Kidney (tissue), 22 donors: Measurements from ENCODE around the gene DDX6. TPM values are rescaled to one million over a fixed set of nuclear protein-coding genes. Genes with fewer than 3 reads are reported as not detected.

Source experiments
- DNase-seq, 5 donors: peaks; one replicate each; pipeline ENCODE4 v3.0.0-alpha.2; 2013 to 2020
- FAIRE-seq: peaks from 2 replicates; lab custom pipeline; 2012; peaks lifted over from hg19 to GRCh38; lab: Jason Lieb, UNC
- H3K27ac ChIP-seq, 2 donors: one replicate each; pipeline ENCODE4 v1.7.0; 2013; ENCODE audit warnings: low read depth in 2 of 2, low read length in 2 of 2, inconsistent platforms in 1 of 2
- H3K27me3 ChIP-seq: one replicate; pipeline ENCODE4 v1.7.1; 2013; ENCODE audit warnings: low read length, inconsistent platforms; ENCODE audit not compliant: control insufficient read depth, insufficient read depth
- H3K36me3 ChIP-seq, 3 donors: one replicate each; pipeline versions ENCODE4 v1.7.0 to v1.7.1; 2013; ENCODE audit warnings: low read length in 3 of 3, control low read depth in 1 of 3, inconsistent platforms in 1 of 3; ENCODE audit not compliant: insufficient read depth in 3 of 3, control insufficient read depth in 2 of 3
- H3K4me1 ChIP-seq, 3 donors: one replicate each; pipeline versions ENCODE4 v1.7.0 to v1.7.1; 2013; ENCODE audit warnings: low read length in 3 of 3, inconsistent platforms in 1 of 3, low read depth in 1 of 3; ENCODE audit not compliant: control insufficient read depth in 2 of 3, insufficient read depth in 2 of 3
- H3K4me3 ChIP-seq, 3 donors: one replicate each; pipeline versions ENCODE4 v1.7.0 to v1.8.1; 2013; ENCODE audit warnings: low read length in 3 of 3, control low read depth in 1 of 3, inconsistent platforms in 1 of 3
- H3K9ac ChIP-seq, 3 donors: one replicate each; pipeline versions ENCODE4 v1.7.0 to v1.7.1; 2013; ENCODE audit warnings: low read length in 3 of 3, control low read depth in 1 of 3, inconsistent platforms in 1 of 3
- H3K9me3 ChIP-seq, 3 donors: one replicate each; pipeline versions ENCODE4 v1.7.0 to v1.7.1; 2013; ENCODE audit warnings: low read length in 3 of 3, control low read depth in 1 of 3, inconsistent platforms in 1 of 3; ENCODE audit not compliant: control insufficient read depth in 2 of 3, insufficient read depth in 1 of 3
- intact Hi-C: fragments of 100-400 bp; cut with DNase I; formaldehyde crosslinking; loops from one replicate; pipeline ENCODE4 v1.11.1; 2022
- long read RNA-seq, 10 donors: library from polyadenylated mRNA in 1 of 10; unstranded in 1 of 10; transcript quantifications; one replicate each; pipeline ENCODE4 v2.0.0 and lab custom pipeline, GENCODE V29; 2021 to 2026
- polyA plus RNA-seq: library from polyadenylated mRNA; stranded (reverse); fragments of 350-450 nt; fragmentation: Illumina TruSeq; extraction: RNeasy Lipid Tissue Mini Kit (QIAGEN cat#74804); gene quantifications from one replicate; pipeline ENCODE4 v1.2.3, GENCODE V29; 2014; ENCODE audit warnings: low read depth, low replicate concordance; ENCODE audit not compliant: insufficient read depth
- total RNA-seq: library from RNA; stranded (reverse); fragmentation: NEBNext Ultra II Directional; extraction: Animal tissue kit (Norgen Biotek cat#: 25700); gene quantifications from one replicate; pipeline ENCODE4 v1.2.1, GENCODE V29; 2021
- TF ChIP-seq, protein P1 (sequence below): IDR thresholded peaks from 3 replicates; pipeline ENCODE4 v1.5.1; 2012; ENCODE audit warnings: mild to moderate bottlenecking, moderate library complexity, borderline replicate concordance; ENCODE audit not compliant: insufficient read depth; ENCODE audit errors: extremely low read depth
- donor health status: control.
- donor health status: control.
- donor health status: control.
- donor health status: control.
- donor health status: control.
- donor health status: DM: yes; HTN: yes; CAD: no.
- donor health status: Normal renal cell carcinoma (clear cell type).

Gene DDX6, protein sequence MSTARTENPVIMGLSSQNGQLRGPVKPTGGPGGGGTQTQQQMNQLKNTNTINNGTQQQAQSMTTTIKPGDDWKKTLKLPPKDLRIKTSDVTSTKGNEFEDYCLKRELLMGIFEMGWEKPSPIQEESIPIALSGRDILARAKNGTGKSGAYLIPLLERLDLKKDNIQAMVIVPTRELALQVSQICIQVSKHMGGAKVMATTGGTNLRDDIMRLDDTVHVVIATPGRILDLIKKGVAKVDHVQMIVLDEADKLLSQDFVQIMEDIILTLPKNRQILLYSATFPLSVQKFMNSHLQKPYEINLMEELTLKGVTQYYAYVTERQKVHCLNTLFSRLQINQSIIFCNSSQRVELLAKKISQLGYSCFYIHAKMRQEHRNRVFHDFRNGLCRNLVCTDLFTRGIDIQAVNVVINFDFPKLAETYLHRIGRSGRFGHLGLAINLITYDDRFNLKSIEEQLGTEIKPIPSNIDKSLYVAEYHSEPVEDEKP
- total RNA-seq: 121 TPM
- polyA plus RNA-seq: 22.5 TPM
- long read RNA-seq, donor 1, full-length matches to known transcripts: 8 of 8 reads
- long read RNA-seq, donor 1, partial matches to known transcripts: 0 of 8 reads
- long read RNA-seq, donor 1, other reads (novel, unspliced or antisense): 0 of 8 reads
- long read RNA-seq, donor 2, full-length matches to known transcripts: 8 of 8 reads
- long read RNA-seq, donor 2, partial matches to known transcripts: 0 of 8 reads
- long read RNA-seq, donor 2, other reads (novel, unspliced or antisense): 0 of 8 reads
- long read RNA-seq, donor 3, full-length matches to known transcripts: 16 of 49 reads
- long read RNA-seq, donor 3, partial matches to known transcripts: 28 of 49 reads
- long read RNA-seq, donor 3, other reads (novel, unspliced or antisense): 5 of 49 reads
- long read RNA-seq, donor 4, full-length matches to known transcripts: 16 of 22 reads
- long read RNA-seq, donor 4, partial matches to known transcripts: 6 of 22 reads
- long read RNA-seq, donor 4, other reads (novel, unspliced or antisense): 0 of 22 reads
- long read RNA-seq, donor 5: 0 reads
- long read RNA-seq, donor 6, full-length matches to known transcripts: 10 of 31 reads
- long read RNA-seq, donor 6, partial matches to known transcripts: 21 of 31 reads
- long read RNA-seq, donor 6, other reads (novel, unspliced or antisense): 0 of 31 reads
- long read RNA-seq, donor 7, full-length matches to known transcripts: 7 of 57 reads
- long read RNA-seq, donor 7, partial matches to known transcripts: 1 of 57 reads
- long read RNA-seq, donor 7, other reads (novel, unspliced or antisense): 49 of 57 reads
- long read RNA-seq, donor 8, full-length matches to known transcripts: 7 of 7 reads
- long read RNA-seq, donor 8, partial matches to known transcripts: 0 of 7 reads
- long read RNA-seq, donor 8, other reads (novel, unspliced or antisense): 0 of 7 reads
- long read RNA-seq, donor 9, full-length matches to known transcripts: 5 of 50 reads
- long read RNA-seq, donor 9, partial matches to known transcripts: 45 of 50 reads
- long read RNA-seq, donor 9, other reads (novel, unspliced or antisense): 0 of 50 reads
- long read RNA-seq, donor 10, full-length matches to known transcripts: 14 of 28 reads
- long read RNA-seq, donor 10, partial matches to known transcripts: 14 of 28 reads
- long read RNA-seq, donor 10, other reads (novel, unspliced or antisense): 0 of 28 reads

GRCh38 chr11:118791111-118791960, at the start of gene DDX6:
DDX6 (minus strand) TSS chr11:118791164; CDS start chr11:118786251, 4,913 bp downstream.
- TF ChIP-seq, protein P1, sequence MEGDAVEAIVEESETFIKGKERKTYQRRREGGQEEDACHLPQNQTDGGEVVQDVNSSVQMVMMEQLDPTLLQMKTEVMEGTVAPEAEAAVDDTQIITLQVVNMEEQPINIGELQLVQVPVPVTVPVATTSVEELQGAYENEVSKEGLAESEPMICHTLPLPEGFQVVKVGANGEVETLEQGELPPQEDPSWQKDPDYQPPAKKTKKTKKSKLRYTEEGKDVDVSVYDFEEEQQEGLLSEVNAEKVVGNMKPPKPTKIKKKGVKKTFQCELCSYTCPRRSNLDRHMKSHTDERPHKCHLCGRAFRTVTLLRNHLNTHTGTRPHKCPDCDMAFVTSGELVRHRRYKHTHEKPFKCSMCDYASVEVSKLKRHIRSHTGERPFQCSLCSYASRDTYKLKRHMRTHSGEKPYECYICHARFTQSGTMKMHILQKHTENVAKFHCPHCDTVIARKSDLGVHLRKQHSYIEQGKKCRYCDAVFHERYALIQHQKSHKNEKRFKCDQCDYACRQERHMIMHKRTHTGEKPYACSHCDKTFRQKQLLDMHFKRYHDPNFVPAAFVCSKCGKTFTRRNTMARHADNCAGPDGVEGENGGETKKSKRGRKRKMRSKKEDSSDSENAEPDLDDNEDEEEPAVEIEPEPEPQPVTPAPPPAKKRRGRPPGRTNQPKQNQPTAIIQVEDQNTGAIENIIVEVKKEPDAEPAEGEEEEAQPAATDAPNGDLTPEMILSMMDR: no peak
- Histone ChIP-seq H3K9ac (peak within 1 kb of the TSS; percentile 98 to 100 (median 99)), H3K27me3 (no peaks in the 10 kb centered on the region), H3K4me1 (peaks cover 2 to 13% (median 4%) of the 10 kb centered on the region in 3 donors), H3K36me3 (no peaks in the 10 kb centered on the region), H3K9me3 (no peaks in the 10 kb centered on the region), H3K4me3 (peak within 1 kb of the TSS; percentile 77 to 96 (median 80)), H3K27ac (peak within 1 kb of the TSS; percentile 99 to 100)
- peak; percentile 86 to 98 (median 94) for DNase-seq
- FAIRE-seq: no peak
- intact Hi-C loops: no loop called here

DNA sequence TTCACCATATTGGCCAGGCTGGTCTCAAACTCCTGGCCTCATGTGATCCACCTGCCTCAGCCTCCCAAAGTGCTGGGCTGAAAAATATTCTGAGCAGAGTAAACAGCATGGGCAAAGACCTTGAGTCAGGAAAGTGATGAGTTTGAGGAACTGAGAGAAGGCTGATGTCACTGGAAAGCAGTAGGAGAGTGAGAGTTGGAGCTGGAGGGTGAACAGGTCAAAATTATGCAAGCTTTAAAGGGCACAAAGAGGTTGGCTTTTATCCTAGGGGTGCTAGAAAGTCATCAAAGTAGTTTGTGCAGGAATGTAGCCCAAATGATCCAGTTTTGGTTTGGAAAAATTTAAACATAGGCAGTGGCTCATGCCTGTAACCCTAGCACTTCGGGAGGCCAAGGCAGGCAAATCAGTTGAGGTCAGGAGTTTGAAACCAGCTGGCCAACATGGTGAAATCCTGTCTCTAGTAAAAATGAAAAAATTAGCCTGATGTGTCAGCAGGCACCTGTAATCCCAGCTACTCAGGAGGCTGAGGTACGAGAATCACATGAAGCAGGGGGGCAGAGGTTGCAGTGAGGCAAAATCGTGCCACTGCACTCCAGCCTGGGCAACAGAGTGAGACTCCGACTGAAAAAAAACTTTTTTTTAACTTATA, 48.1 kb upstream of the DDX6 start:
- H3K9ac ChIP-seq: no peak overlapping the region

More for the DNA sequence above, 48.1 kb upstream of the DDX6 start:
- Histone ChIP-seq H3K4me3 (no peak overlapping the region), H3K27ac (no peak overlapping the region), H3K36me3 (no peaks in the 10 kb centered on the region), H3K9me3 (no peaks in the 10 kb centered on the region), H3K27me3 (no peaks in the 10 kb centered on the region), H3K4me1 (no peaks in the 10 kb centered on the region)
- DNase-seq (no peak), FAIRE-seq (no peak)
- TF ChIP-seq, protein P1: no peak
- intact Hi-C loops: no loop called here
